Memory B cell (primary cell): ENCODE measurements around the gene S1PR3.

Experiments used
- ATAC-seq: fragments of 150-1000 bp; cut with Tn5 transposase; 2 replicates; pipeline ENCODE4 v1.10.0; 2021; ENCODE audit warnings: low read depth, mild to moderate bottlenecking, moderate library complexity
- DNase-seq, 2 donors: peaks; one replicate each; pipeline ENCODE4 v3.0.0; 2022; ENCODE audit warnings: low spot score in 2 of 2
- H3K27ac Mint-ChIP-seq: one replicate; pipeline ENCODE4 v1.8.0; 2022; ENCODE audit warnings: mild to moderate bottlenecking, moderate library complexity, mixed read lengths
- H3K27me3 Mint-ChIP-seq: one replicate; pipeline ENCODE4 v1.8.0; 2022; ENCODE audit warnings: mixed read lengths
- H3K36me3 Mint-ChIP-seq: one replicate; pipeline ENCODE4 v1.8.0; 2022; ENCODE audit warnings: mild to moderate bottlenecking, mixed read lengths
- H3K4me1 Mint-ChIP-seq: one replicate; pipeline ENCODE4 v1.8.0; 2022; ENCODE audit warnings: mixed read lengths
- H3K4me3 Mint-ChIP-seq: one replicate; pipeline ENCODE4 v1.8.0; 2022; ENCODE audit warnings: mild to moderate bottlenecking, moderate library complexity, mixed read lengths
- H3K9me3 Mint-ChIP-seq: one replicate; pipeline ENCODE4 v1.8.0; 2022; ENCODE audit warnings: mixed read lengths

Gene S1PR3

DNA sequence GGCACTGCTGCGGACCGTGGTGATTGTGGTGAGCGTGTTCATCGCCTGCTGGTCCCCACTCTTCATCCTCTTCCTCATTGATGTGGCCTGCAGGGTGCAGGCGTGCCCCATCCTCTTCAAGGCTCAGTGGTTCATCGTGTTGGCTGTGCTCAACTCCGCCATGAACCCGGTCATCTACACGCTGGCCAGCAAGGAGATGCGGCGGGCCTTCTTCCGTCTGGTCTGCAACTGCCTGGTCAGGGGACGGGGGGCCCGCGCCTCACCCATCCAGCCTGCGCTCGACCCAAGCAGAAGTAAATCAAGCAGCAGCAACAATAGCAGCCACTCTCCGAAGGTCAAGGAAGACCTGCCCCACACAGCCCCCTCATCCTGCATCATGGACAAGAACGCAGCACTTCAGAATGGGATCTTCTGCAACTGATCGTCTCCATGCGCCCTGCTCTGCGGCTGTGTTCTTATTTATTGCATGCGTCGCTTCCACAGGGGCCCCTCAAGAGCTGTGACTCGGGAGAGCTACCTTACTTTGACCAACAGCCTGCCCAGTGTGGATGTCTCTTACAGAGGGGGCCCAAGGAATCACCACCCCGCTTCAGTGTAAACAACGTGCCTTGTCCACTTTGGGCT, 10.8 kb downstream of the S1PR3 start:
- ATAC-seq (no peak), DNase-seq (no peak)
- Mint-ChIP-seq H3K36me3 (no peaks in the 10 kb centered on the region), H3K4me3 (no peak overlapping the region), H3K27me3 (peaks cover 12% of the 10 kb centered on the region), H3K4me1 (no peaks in the 10 kb centered on the region), H3K9me3 (no peaks in the 10 kb centered on the region), H3K27ac (no peak overlapping the region)

DNA sequence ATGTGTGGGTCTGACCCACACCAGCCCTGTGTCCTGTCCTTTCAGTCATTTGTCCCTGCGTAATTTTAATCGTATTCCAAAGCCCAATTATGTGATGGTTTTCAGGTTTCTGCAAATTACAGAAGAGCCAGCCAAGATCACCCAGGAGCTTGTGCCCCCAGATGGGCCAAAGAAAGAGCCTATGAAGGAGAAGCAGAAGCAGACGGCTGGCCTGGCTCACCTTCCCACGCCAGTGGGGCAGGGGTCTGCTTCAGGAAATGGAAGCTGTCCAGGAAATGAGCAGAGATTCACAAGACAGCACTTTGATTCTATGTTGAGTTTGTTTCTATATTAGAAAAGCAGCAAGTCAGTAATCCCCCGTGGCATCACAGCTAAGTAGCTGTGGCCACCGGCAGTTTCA, 11.7 kb downstream of the S1PR3 start:
- Mint-ChIP-seq H3K9me3 (no peaks in the 10 kb centered on the region), H3K4me3 (no peak overlapping the region), H3K27ac (no peak overlapping the region), H3K27me3 (peaks cover 16% of the 10 kb centered on the region), H3K4me1 (no peaks in the 10 kb centered on the region), H3K36me3 (no peaks in the 10 kb centered on the region)
- no peak for ATAC-seq
- no peak for DNase-seq

DNA sequence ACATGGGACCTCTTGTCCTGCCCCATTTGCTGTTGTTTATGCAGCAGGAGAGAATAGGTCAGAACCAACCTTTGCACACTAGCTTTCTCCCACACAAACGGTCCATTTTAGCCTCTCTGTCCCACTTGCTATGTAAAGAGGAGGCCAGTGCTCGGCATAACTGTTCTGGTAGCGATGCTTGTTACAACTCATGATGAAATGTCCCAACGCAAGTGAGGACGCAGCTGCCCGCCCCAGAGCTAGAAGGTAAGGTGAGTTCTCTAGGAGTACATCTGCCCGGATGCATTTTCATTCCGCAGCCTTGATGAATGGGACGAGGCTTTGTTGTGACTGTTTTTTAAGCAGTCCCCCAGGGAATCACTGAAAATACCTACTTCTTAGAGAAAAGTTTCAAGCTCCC, 14.1 kb downstream of the S1PR3 start:
- H3K36me3 Mint-ChIP-seq = no peaks in the 10 kb centered on the region
- ATAC-seq = no peak
- H3K9me3 Mint-ChIP-seq = no peaks in the 10 kb centered on the region
- no peak for DNase-seq
- no peaks in the 10 kb centered on the region for H3K4me1 Mint-ChIP-seq
- H3K27me3 Mint-ChIP-seq = peaks cover 16% of the 10 kb centered on the region
- no peak overlapping the region for H3K27ac Mint-ChIP-seq
- H3K4me3 Mint-ChIP-seq = no peak overlapping the region

DNA sequence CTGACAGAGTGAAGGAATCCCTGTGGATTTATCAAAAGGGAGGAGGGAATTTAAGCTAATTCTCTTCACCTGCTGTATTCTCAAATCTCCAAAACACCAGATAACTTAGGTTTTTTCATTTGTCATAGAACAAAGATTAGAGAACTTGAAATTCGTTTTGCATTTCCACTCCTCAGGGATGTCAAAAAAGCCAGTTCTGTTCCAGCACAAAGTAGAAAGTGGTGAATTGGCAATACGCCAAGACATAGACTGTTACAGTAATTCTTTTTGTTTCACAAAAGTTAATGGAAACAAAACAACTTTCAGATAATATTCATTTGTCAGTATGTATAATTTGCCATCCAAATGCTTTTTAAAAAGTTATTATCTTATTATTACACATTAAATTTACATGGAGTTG, 15.0 kb downstream of the S1PR3 start:
- H3K4me3 Mint-ChIP-seq = no peak overlapping the region
- no peak for DNase-seq

DNA sequence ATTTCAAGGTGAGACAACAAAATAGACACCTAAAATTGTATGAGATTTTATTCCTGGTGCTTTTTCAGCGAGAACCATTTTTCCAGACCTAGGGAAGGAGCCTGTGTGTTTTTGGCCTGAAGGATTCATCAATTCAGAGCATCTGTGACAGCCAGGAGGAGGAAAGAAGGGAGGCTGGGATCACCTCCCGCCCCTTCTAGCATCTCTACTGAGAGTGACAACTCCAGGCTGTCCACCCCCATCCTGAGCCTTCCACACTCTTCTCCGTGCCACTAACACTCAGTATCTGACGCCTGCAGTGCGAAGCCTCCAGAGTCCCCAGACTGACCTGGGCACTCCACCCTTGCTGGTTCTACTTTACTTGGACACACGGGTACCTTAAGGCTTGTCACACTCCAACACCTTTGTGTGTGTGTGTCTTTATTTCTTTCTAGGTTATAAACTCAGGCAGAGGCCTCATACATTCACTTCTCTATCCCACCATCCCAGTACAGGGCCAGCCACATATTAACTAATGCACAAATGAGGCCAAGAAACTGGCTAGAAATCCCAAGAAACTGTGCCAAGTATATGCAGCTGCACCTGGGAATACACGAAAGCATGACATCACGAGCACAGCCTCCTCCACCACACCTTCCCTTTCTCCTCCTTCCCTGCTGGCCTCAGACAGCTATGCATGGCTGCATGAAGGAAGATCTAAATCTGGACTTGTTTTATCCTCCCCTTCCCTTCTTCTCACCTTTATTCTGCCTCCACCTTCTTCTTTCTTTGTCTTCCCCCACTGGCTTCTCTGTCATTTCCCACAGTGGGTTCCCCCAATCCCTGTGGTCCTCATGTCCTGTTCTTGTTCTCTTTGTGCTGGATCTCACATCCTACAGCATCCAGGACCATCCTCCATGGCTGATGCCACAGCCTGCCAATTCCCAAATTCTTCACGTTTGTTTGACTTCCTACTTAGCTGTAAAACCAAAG, 16.0 kb downstream of the S1PR3 start:
- Mint-ChIP-seq H3K27ac (no peak overlapping the region), H3K4me3 (no peak overlapping the region), H3K27me3 (peaks cover 12% of the 10 kb centered on the region), H3K9me3 (no peaks in the 10 kb centered on the region), H3K36me3 (no peaks in the 10 kb centered on the region), H3K4me1 (no peaks in the 10 kb centered on the region)
- DNase-seq (no peak), ATAC-seq (no peak)

More for the DNA sequence above, 15.0 kb downstream of the S1PR3 start:
- Mint-ChIP-seq H3K36me3 (no peaks in the 10 kb centered on the region), H3K27ac (no peak overlapping the region), H3K27me3 (peaks cover 16% of the 10 kb centered on the region), H3K4me1 (no peaks in the 10 kb centered on the region), H3K9me3 (no peaks in the 10 kb centered on the region)
- no peak for ATAC-seq

DNA sequence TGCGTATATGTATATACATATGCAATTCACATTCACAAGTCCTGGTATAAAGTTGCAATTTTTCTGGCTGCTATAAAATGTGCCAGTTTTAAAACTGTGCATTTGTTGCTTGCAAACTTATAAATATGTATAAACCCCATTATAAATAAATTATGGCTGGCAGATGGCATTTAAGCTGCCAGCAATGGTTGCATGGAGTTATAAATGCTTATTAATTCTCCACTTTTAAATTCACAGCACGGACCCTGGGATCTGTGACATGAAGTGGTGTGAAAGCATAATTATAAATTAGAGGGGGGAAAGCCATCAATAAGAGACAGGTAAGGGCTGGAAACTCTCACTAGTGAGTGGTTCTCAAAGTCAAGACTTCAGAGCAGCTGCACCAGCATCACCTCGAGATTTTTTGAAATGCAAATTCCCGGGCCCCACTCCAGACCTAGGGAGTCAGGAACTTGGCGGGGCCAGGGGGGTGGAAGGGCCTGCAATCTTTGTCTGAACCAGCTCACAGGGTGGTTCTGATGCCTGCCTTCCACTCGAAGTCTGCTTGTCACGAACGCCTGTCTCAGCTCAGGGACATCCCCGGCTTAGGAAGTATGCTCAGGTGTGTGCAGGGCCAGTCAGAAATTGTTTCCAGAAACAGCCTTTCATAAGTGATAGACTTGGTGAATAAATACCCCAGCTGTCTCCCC, 16.9 kb downstream of the S1PR3 start:
- H3K27ac Mint-ChIP-seq = no peak overlapping the region
- H3K36me3 Mint-ChIP-seq = no peaks in the 10 kb centered on the region
- H3K4me3 Mint-ChIP-seq = no peak overlapping the region
- no peak for ATAC-seq
- no peak for DNase-seq
- H3K9me3 Mint-ChIP-seq = no peaks in the 10 kb centered on the region
- H3K4me1 Mint-ChIP-seq = no peaks in the 10 kb centered on the region
- peaks cover 7% of the 10 kb centered on the region for H3K27me3 Mint-ChIP-seq

DNA sequence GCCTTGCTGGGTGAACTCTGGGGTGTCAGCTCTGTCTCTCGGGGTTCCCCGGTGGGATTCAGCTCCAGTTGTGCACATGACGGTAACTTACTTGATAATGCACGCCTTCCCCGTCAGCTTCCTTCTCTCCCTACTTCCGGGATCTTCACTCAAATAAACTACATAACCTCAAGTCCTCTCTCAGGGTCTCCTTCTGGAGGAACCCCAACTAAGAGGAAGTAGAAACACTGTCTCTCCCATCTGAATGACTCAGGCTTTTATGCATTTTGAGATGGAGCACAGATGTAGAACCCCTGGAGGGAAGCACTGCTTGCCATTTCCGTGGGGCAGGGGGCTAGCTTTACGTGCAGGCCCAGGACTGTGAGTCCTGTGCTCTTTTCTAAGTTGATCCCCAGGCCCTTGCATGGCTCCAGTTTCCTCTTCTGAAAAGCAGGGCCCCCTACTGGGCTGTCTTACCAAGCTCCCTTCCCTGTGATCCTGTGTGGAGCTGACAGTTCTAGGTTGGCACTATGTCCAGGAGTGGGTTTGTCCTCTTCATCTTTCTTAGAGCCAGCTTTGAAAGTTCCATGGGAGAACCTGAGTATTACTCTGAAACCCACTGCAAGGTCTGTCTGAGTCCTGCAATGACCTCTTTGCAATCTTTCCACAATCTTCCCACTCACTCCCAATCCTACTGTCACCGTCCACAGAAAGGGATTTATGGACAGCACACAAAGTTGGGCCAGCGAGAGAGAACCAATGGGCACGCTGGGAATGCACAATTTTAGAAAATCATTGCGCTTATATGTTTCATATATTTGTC, 17.7 kb downstream of the S1PR3 start:
- no peak for ATAC-seq
- Mint-ChIP-seq H3K27ac (no peak overlapping the region), H3K4me3 (no peak overlapping the region), H3K9me3 (no peaks in the 10 kb centered on the region), H3K36me3 (no peaks in the 10 kb centered on the region), H3K27me3 (peaks cover 10% of the 10 kb centered on the region), H3K4me1 (no peaks in the 10 kb centered on the region)
- DNase-seq = no peak

DNA sequence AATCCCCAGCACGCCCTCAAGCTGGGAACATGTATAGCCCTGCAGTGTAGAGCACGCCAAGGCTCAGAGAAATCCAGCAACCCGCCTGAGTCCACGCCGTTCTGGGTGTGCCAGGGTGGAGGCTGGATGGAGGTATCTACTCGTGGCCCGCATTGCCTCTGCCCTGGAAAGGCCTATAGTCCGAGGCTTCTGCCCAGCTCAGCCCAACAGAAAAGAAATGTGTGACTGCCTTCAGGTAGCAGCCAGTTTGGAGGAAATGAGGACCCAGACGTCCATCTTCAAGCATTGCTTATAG, 18.2 kb downstream of the S1PR3 start:
- Mint-ChIP-seq H3K4me1 (no peaks in the 10 kb centered on the region), H3K27ac (no peak overlapping the region), H3K27me3 (peaks cover 11% of the 10 kb centered on the region), H3K4me3 (no peak overlapping the region), H3K9me3 (no peaks in the 10 kb centered on the region), H3K36me3 (no peaks in the 10 kb centered on the region)
- ATAC-seq (no peak), DNase-seq (no peak)

DNA sequence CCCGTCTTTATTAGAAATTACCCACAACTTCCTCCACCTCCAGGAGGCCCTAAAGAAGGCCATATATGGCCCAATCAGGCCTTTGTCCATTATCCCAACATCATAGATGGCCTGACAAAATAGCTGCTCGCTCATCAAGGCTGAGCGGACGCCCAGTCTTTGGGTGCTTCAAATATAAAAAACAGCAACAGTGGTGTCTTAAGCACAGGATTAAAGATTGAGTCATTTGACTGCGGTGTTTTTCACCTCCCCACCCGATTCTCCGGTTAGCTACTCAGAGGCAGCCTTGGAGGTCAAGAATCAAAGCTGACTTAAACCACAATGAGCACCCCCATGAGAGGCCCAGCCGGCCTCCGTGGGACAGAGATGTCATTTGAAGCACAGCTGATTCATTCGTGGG, 18.8 kb downstream of the S1PR3 start:
- Mint-ChIP-seq H3K27me3 (peaks cover 13% of the 10 kb centered on the region), H3K36me3 (no peaks in the 10 kb centered on the region), H3K27ac (no peak overlapping the region), H3K4me1 (no peaks in the 10 kb centered on the region), H3K9me3 (no peaks in the 10 kb centered on the region), H3K4me3 (no peak overlapping the region)
- DNase-seq (no peak), ATAC-seq (no peak)

DNA sequence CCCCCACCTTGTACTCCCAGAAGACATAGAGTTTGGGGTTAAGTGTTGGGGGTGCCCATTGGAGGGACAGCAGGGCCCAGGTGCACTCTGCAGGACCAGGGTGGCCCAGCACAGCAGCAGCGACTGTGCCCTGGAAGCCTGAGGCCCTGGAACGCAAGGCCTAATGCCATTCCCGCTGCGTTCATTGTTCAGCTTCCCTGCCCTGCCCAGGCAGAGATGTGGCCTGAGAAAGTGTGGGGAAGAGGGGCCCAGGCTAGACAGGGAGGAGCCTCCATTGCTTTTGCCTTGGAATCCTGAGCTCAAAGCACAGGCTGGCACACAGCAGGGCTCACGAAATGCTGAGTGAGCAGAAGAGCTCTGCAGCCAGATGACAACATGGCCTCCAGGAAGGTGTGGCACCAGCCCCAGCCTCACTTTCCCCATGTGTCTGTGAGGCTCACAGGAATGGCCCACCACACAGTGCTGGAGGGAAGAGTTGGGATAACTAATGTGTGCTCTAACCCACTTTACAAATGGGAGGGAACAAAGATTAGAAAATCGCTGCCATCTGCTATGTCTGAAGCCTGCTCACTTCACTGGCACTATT, 19.4 kb downstream of the S1PR3 start:
- peaks cover 13% of the 10 kb centered on the region for H3K27me3 Mint-ChIP-seq

DNA sequence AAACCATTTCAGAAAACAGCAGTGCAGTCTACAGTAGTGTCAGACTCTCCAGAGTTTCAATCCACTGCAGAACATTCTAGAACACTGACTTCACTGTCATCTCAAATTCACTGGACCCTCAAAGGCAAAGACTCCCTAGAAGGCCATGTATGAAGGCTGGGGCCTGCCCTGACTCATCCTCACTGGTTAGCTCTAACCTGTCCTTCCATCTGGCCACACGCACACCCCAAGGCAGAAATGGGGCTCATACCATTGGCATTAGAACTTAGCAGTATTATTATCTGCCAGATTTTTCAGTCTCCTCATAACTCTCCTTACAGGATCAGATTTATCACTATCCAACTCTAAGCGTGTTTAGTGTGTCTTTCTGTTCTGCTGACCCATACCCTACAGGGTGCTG, 20.4 kb downstream of the S1PR3 start:
- H3K27me3 Mint-ChIP-seq = peaks cover 11% of the 10 kb centered on the region
- H3K9me3 Mint-ChIP-seq = no peaks in the 10 kb centered on the region
- no peak for ATAC-seq
- no peaks in the 10 kb centered on the region for H3K36me3 Mint-ChIP-seq
- no peak overlapping the region for H3K4me3 Mint-ChIP-seq
- H3K4me1 Mint-ChIP-seq = no peaks in the 10 kb centered on the region
- no peak for DNase-seq
- H3K27ac Mint-ChIP-seq = no peak overlapping the region

More for the DNA sequence above, 19.4 kb downstream of the S1PR3 start:
- no peak overlapping the region for H3K27ac Mint-ChIP-seq
- no peaks in the 10 kb centered on the region for H3K4me1 Mint-ChIP-seq
- no peaks in the 10 kb centered on the region for H3K9me3 Mint-ChIP-seq
- H3K4me3 Mint-ChIP-seq = no peak overlapping the region
- H3K36me3 Mint-ChIP-seq = no peaks in the 10 kb centered on the region
- DNase-seq (no peak), ATAC-seq (no peak)

DNA sequence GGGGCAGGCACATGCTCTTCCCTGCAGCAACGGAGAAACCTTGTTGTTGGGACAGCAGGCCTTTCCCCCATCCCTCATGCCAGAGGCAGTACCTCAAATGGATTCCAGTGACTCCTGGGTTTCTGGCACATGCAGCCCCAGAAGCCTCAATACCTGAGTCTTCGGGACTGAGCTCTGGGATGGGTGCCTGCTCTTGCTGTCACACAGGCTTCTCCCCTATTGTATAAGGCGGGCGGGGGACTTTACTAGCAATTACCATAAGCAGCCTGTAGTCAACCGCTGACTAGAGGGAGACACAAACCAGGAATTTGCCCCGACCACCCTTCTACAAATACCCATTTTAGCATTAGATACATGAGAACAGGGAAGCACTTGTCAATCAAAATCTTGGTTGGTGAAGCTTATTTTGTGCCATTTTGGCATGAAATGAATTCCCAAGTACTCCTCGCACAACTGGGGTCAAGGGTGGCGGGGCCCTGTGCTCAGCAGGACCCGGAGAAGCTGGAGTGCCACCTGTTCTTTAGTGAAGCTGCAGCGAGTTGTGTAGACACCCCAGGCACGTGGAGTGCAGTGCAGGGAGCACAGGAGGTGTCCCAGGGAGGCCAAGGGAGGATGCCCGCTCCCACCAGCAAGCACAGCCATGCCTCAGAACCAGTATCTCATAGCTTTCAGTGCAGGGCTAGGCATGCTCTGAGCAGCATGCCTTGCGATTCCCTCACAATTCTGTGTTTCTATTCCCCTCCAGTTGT, 21.2 kb downstream of the S1PR3 start:
- no peak overlapping the region for H3K4me3 Mint-ChIP-seq

DNA sequence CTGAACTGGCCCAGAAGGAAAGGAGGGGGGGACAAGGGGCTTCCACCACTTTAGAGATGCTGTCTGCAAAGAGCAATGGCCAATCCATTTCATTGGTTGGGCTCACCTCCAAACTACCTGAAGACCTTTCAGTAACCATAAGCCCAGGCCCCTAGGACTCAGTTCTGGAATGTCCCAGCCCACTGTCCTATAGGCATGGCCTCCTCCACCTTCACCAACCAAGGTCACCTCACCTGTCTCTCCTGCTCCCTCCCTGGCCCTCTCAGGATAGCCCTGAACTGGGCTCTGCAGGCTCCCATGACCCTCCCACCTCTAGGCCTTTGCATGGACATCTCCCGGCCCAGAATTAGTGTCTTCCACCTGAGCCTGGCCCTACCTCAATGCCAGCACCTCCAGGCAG, 22.4 kb downstream of the S1PR3 start:
- ATAC-seq (no peak), DNase-seq (no peak)
- H3K27me3 Mint-ChIP-seq = peaks cover 8% of the 10 kb centered on the region
- H3K27ac Mint-ChIP-seq = no peak overlapping the region
- H3K4me3 Mint-ChIP-seq = no peak overlapping the region
- H3K4me1 Mint-ChIP-seq = no peaks in the 10 kb centered on the region
- H3K36me3 Mint-ChIP-seq = no peaks in the 10 kb centered on the region
- no peaks in the 10 kb centered on the region for H3K9me3 Mint-ChIP-seq

More for the DNA sequence above, 21.2 kb downstream of the S1PR3 start:
- H3K36me3 Mint-ChIP-seq = no peaks in the 10 kb centered on the region
- DNase-seq (no peak), ATAC-seq (no peak)
- no peaks in the 10 kb centered on the region for H3K4me1 Mint-ChIP-seq
- H3K27ac Mint-ChIP-seq = no peak overlapping the region
- H3K9me3 Mint-ChIP-seq = no peaks in the 10 kb centered on the region
- peaks cover 10% of the 10 kb centered on the region for H3K27me3 Mint-ChIP-seq
